Measurements from ENCODE around the gene CACNB4.

The CACNB4 gene

DNA sequence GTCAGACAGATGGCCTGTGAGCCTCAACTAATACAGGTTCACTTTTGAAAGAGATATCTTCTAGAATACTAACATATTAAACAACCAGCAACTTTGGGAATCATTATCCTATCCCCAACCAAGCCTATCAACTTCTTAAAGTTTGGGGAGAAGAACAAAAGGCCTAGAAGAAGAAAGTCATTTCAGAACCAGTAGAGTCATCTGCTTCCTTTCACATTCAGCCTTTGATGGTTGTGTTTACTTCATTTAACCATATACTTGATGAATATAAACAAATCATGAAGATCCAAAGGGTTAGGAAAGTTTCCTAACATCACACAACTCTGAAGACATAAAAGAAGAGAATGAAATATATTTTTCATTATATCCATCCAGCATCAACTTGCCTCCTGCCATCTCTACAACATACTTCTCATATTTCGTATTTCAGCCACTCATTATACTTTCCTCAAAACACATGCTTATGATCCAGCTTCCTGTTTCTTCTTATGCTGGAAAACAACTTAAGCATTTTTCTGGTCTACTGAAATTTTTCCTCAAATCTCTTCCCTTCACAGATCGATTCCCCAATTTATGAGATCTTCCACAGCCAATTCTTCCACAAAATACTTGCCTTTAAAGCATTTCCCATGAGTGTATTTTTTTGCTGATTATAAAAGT lies 114.3 kb downstream of the CACNB4 start:
- DNase-seq = no peak
- no peak overlapping the region for H3K27ac ChIP-seq
- TF ChIP-seq, protein P1, sequence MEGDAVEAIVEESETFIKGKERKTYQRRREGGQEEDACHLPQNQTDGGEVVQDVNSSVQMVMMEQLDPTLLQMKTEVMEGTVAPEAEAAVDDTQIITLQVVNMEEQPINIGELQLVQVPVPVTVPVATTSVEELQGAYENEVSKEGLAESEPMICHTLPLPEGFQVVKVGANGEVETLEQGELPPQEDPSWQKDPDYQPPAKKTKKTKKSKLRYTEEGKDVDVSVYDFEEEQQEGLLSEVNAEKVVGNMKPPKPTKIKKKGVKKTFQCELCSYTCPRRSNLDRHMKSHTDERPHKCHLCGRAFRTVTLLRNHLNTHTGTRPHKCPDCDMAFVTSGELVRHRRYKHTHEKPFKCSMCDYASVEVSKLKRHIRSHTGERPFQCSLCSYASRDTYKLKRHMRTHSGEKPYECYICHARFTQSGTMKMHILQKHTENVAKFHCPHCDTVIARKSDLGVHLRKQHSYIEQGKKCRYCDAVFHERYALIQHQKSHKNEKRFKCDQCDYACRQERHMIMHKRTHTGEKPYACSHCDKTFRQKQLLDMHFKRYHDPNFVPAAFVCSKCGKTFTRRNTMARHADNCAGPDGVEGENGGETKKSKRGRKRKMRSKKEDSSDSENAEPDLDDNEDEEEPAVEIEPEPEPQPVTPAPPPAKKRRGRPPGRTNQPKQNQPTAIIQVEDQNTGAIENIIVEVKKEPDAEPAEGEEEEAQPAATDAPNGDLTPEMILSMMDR (IDR thresholded peaks at IDR 0.05) = no peak
- no peaks in the 10 kb centered on the region for H3K9me3 ChIP-seq
- H3K4me3 ChIP-seq = no peak overlapping the region
- no peaks in the 10 kb centered on the region for H3K36me3 ChIP-seq
- no peaks in the 10 kb centered on the region for H3K27me3 ChIP-seq
- no peaks in the 10 kb centered on the region for H3K4me1 ChIP-seq
- intact Hi-C loops (cut with DNase I; ENCODE audit: low total_unique reads) = no loop called here

DNA sequence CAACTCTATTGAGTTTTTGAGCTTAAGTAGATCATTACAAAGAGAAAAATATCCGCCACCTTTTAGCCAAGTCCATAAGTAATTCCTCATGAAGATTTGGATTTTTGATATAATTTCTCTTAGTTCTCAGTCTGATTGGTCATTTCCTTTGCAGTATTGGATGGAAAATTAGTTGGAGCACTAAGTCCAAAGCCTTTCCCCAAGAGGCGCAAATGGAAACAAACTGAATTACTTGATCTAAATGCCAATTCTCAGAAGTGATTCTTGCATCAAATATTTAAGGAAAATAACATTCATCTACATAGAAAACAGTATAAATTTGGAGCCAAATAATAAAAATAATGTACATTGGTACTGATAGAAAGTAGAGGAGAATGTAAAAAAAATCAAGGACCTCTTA lies 115.6 kb downstream of the CACNB4 start:
- H3K27me3 ChIP-seq = no peaks in the 10 kb centered on the region
- TF ChIP-seq, protein P1 (IDR thresholded peaks at IDR 0.05) = no peak
- DNase-seq = no peak

DNA sequence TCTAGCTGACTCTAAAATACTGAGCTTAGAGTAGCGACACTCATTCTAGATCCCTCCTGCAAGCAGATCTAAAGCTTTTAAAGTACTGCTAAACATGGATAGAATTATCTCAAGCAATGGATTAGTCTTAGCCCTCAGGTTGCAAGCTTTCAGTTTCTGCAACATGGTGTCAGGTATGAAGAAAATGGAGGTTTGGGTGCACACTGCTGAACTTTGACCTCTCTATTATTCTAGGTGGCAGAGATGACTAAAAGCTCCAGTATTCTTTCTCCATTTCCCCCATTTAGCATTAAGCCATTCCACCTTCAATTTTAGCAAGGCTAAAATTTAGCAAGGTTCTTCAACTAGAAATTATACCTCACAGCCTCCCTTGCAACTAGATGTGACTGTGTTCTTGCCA lies 117.0 kb downstream of the CACNB4 start:
- no peaks in the 10 kb centered on the region for H3K36me3 ChIP-seq
- no peak for DNase-seq
- H3K4me1 ChIP-seq = no peaks in the 10 kb centered on the region
- H3K27ac ChIP-seq = no peak overlapping the region
- H3K27me3 ChIP-seq = no peaks in the 10 kb centered on the region
- TF ChIP-seq, protein P1 (IDR thresholded peaks at IDR 0.05) = no peak
- H3K4me3 ChIP-seq = no peak overlapping the region
- H3K9me3 ChIP-seq = no peaks in the 10 kb centered on the region
- intact Hi-C loops (cut with DNase I; ENCODE audit: low total_unique reads) = no loop called here

More for the DNA sequence above, 115.6 kb downstream of the CACNB4 start:
- Histone ChIP-seq H3K4me1 (no peaks in the 10 kb centered on the region), H3K9me3 (no peaks in the 10 kb centered on the region), H3K27ac (no peak overlapping the region), H3K36me3 (no peaks in the 10 kb centered on the region), H3K4me3 (no peak overlapping the region)
- intact Hi-C loops (cut with DNase I; ENCODE audit: low total_unique reads) = no loop called here

DNA sequence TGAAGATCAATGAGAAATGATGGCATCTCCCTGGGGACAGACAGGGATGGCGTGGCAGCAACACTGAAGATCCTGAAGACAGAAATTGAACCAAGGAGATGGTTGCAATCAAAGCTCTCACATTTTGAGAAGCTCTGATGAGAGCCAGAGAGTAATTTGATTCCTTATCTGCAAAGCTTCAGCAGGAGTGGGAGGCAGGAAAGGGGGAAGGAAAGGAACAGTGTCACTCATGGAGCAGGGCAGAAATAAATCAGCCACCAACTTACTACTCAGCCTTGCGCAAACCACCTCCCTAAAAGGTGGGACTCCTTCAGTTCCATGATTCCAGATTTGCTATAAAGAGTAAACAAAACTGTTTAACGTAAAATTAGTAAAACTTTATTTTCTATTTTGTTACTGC lies 119.2 kb downstream of the CACNB4 start:
- Histone ChIP-seq H3K36me3 (no peaks in the 10 kb centered on the region), H3K27me3 (no peaks in the 10 kb centered on the region), H3K4me1 (no peaks in the 10 kb centered on the region), H3K9me3 (no peaks in the 10 kb centered on the region), H3K27ac (no peak overlapping the region), H3K4me3 (no peak overlapping the region)
- TF ChIP-seq, protein P1 (IDR thresholded peaks at IDR 0.05) = no peak
- DNase-seq = no peak
- intact Hi-C loops (cut with DNase I; ENCODE audit: low total_unique reads) = no loop called here

DNA sequence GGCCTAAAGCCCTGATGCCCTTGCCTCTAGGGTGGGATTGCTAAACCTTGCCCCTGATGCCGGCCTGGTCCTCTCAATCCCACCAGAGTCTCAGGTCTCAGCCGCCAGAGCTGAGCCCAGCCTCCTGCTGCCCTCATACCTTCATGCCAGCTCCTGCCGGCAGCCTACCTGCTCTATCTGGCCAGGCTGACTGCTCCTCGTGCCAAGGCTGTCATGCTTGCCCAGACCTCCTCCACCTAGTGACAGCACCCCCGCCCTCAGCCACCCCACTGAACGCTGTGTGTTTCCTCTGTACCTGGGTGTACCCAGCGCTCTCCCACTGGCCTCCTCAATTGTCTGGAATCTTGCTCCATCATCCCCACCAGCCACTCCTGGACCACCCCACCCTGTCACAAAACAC lies 120.1 kb downstream of the CACNB4 start:
- TF ChIP-seq, protein P1 (IDR thresholded peaks at IDR 0.05) = no peak
- Histone ChIP-seq H3K36me3 (no peaks in the 10 kb centered on the region), H3K9me3 (no peaks in the 10 kb centered on the region), H3K27me3 (no peaks in the 10 kb centered on the region), H3K4me1 (no peaks in the 10 kb centered on the region), H3K4me3 (no peak overlapping the region), H3K27ac (no peak overlapping the region)
- intact Hi-C loops (cut with DNase I; ENCODE audit: low total_unique reads) = no loop called here
- DNase-seq = no peak

DNA sequence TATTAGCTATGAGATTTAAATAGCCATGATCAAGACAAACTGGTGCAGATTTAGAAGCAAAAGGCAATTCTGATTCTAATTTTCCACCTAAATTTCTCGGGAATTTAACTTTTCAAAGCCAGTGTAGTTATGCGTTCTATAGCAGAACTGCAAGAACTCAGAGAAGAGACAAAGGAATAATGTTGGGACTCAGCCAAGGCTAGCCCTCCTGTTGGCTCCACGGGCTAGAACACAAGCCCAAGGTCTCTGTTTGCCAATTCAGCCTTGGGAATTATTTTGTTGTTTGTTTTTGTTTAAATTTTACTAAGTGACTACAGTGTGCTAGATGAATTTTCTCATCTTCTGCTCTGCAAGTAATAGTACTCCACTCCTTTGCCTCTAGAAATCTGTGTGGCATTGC lies 121.2 kb downstream of the CACNB4 start:
- Histone ChIP-seq H3K36me3 (no peaks in the 10 kb centered on the region), H3K4me3 (no peak overlapping the region), H3K27ac (no peak overlapping the region), H3K4me1 (no peaks in the 10 kb centered on the region), H3K27me3 (no peaks in the 10 kb centered on the region), H3K9me3 (no peaks in the 10 kb centered on the region)
- intact Hi-C loops (cut with DNase I; ENCODE audit: low total_unique reads) = no loop called here
- DNase-seq = no peak
- TF ChIP-seq, protein P1 (IDR thresholded peaks at IDR 0.05) = no peak

Data from tibial artery (tissue), 4 donors.